Measurements from ENCODE around the gene STRIP1. TPM values are rescaled to one million over a fixed set of nuclear protein-coding genes. Genes with fewer than 3 reads are reported as not detected.

Gene STRIP1
- total RNA-seq, 1 donor from 2014 or later = 12.5 TPM

DNA sequence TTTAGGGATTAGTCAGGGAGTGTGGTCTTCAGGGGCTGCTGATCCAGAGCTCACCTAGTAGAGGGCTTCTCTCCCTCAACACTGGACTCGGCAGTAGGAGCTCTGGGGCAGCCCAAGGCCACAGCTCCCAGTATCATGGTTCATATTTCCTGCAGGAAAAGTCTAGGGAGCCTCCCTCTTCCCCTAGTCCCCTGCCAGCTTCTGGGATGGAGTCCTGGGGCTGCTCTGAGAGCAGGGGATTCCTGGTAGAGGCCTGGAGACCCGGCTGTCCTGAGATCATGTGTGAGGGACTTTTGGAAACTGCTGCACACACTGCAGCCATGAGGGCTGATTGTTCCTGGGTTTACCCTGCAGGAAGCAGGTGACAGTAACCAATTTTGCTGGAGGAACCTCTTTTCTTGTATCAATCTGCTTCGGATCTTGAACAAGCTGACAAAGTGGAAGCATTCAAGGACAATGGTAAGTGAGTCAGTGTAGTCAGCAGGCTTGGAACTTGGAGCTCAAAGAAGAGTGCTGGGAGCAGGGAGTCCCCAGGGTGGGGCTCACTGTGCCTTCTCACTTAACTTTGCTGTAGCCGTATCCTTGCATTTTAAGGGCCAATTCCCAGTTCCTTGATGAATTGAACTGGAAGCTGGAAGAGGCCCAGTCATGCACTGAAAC is 16.3 kb downstream of the STRIP1 start:
- no peak for ATAC-seq

GRCh38 chr1:110051262-110051648 is 16.8 kb downstream of the STRIP1 start:
- ATAC-seq = no peak
- DNase-seq (ENCODE audit: low spot score) = no peak

More for the DNA sequence above, 16.3 kb downstream of the STRIP1 start:
- no peak for DNase-seq (ENCODE audit: low spot score)

DNA sequence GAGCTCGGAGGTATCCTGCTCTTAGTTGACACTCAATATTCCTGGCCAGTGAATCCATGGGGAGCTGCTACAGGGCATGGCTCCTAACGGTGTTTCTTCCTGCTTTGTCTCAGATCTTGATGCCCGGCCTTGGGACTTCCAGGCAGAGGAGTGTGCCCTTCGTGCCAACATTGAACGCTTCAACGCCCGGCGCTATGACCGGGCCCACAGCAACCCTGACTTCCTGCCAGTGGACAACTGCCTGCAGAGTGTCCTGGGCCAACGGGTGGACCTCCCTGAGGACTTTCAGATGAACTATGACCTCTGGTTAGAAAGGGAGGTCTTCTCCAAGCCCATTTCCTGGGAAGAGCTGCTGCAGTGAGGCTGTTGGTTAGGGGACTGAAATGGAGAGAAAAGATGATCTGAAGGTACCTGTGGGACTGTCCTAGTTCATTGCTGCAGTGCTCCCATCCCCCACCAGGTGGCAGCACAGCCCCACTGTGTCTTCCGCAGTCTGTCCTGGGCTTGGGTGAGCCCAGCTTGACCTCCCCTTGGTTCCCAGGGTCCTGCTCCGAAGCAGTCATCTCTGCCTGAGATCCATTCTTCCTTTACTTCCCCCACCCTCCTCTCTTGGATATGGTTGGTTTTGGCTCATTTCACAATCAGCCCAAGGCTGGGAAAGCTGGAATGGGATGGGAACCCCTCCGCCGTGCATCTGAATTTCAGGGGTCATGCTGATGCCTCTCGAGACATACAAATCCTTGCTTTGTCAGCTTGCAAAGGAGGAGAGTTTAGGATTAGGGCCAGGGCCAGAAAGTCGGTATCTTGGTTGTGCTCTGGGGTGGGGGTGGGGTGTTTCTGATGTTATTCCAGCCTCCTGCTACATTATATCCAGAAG is 19.4 kb downstream of the STRIP1 start:
- peak; percentile 69 for DNase-seq (ENCODE audit: low spot score)
- ATAC-seq = peak; percentile 91

- DNase-seq (ENCODE audit: low spot score) = no peak
- no peak for ATAC-seq
Measured at GRCh38 chr1:110055493-110056284, 21.3 kb downstream of the STRIP1 start.

DNA sequence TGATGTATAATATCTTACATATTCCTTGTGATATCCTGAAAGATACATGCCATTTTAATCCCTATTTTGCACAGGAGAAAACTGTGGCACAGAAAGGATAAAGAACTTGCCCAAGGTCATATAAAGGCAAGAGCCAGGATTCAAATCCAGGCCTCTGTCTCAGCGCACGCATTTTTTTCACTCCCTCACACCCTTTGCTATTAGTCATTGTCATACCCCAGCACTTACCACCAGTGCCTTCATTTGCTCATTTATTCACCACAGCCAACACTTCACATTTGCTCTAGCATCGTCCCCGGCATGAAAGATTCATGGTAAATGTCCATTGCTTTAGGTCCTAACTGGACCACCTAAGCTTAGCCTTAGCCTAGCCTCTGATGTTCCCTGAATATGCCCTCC is 21.9 kb downstream of the STRIP1 start:
- ATAC-seq (no peak), DNase-seq (ENCODE audit: low spot score) (no peak)

DNA sequence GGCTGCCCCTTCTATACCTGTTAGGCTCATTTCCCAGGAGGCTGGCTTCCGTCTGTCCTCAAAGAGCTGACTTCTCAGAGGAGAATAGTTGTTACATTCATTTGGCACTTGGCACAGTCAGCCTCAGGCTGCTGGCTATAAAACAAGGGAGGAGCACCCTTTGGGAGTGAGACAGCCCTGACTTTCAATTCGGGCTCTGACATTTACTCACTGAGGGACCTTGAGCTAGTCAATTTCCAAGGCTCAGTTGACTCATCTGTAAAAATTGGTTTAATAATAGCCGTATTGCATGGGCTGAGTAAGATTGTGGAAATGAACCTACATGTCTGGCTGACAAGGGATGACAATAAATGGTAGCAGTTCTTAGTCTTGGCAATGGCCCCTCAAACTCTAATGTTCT is 22.4 kb downstream of the STRIP1 start:
- ATAC-seq (no peak), DNase-seq (ENCODE audit: low spot score) (no peak)

- DNase-seq (ENCODE audit: low spot score) = no peak
- ATAC-seq = no peak
Measured at GRCh38 chr1:110057963-110058518, 23.6 kb downstream of the STRIP1 start.

GRCh38 chr1:110058591-110058990 is 24.2 kb downstream of the STRIP1 start:
- ATAC-seq (no peak), DNase-seq (ENCODE audit: low spot score) (no peak)

DNA sequence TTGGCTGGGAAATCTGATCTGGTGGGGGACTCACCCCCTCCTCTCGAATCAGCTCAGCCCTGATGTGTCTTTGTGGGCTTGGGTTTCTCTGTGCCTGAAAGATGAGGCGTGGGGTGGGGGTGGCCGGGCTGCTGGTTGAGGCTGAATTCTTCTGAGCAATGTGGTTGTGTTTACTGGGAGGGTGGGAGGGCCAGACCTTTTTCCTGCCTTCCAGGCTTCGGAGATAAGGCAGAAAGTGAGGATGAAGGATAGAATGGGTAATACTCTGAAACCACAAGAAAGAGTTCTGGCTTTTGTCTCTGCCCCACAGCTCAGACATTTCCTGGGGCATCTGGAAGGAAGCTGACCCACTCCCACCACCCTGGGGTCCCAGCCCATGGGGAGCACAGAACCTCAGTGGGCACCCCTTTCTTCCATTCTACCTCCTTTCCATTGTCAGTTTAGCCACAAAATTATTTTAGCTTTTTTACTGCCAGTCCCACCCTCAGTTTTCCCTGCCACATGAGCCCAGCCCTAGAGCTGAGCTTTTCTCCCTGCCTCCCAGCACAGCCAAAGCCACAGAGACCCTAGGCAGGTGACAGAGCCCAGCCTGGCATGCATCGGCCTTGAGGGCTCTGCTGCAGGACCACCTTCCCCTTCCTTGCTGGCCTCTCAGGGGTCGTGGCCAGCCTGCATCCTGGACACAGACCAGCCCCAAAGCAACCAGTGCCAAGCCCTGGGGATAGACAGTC is 24.9 kb downstream of the STRIP1 start:
- ATAC-seq (no peak), DNase-seq (ENCODE audit: low spot score) (no peak)

DNA sequence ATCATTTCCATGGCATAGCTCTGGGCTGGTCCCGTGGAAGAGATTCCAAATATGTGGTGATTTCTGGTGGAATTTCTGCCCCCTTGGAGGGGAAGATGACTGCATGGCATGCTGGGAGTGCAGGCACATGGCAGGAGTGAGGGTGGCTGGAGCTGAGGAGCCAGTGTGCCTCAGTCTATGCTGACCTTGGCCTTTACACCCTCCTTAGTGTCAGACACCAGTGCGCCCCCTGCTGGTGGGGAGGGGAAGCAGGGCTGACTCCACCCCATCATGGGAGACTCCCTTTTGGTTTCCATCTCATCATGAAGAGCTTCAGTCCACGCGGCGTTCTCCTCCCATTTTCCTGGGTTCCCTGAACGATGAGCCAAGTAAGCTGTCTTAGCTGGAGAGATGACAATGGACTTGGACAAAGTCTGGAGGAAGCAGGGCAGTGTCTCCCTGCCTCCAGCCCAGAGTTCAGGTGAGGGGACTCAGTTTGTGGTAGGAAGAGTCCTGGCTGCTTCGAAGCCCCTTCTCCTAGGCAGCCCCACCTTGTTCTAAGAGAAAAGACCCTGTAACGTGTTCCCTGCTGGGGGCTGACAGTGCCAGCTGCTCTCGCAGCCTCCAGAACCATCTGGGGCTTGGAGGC is 25.7 kb downstream of the STRIP1 start:
- no peak for DNase-seq (ENCODE audit: low spot score)
- ATAC-seq = peak; percentile 63

- DNase-seq (ENCODE audit: low spot score) = no peak
- no peak for ATAC-seq
Measured at GRCh38 chr1:110060662-110061060, 26.2 kb downstream of the STRIP1 start.

DNA sequence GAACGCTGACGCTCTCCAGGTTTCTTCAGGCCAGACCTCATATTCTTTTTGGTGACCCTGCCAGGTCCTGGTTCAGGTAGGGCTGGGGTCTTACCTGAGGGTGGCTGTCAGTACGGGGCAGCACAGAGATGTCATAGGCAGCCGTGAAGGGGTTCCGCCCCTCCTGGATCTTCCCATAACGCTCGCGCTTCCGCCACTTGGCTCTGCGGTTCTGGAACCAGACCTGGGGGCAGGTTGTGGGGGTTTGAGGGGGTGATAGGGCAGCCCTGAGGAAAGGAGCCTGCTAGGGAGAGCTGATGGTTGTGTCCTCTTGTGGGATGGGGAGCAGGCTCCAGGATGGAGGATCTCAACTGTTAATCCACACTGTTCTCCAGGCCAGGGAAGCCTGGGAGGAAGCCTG is 26.9 kb downstream of the STRIP1 start:
- ATAC-seq (no peak), DNase-seq (ENCODE audit: low spot score) (no peak)

GRCh38 chr1:110062612-110063011 is 28.2 kb downstream of the STRIP1 start:
- no peak for DNase-seq (ENCODE audit: low spot score)

DNA sequence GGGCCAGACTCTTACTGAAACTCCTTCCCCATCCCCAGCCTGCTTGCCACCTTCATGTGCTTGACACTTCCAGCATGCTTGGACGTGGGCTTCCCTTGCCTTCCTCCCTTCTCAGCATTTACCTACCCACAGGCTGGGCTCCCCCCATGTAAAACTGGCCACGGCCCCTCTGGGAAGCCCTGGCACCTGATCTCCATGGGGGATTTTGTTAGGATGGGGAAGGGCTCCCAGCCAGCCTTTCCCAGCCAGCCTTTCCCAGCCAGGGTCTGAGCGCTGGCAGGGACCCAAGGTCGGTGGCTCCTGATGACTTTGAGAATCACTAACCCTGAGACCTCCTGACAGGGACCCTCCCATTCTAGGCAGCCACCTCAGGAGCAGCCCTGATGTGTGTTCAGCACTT is 29.4 kb downstream of the STRIP1 start:
- ATAC-seq (no peak), DNase-seq (ENCODE audit: low spot score) (no peak)

More at GRCh38 chr1:110062612-110063011, 28.2 kb downstream of the STRIP1 start:
- no peak for ATAC-seq

DNA sequence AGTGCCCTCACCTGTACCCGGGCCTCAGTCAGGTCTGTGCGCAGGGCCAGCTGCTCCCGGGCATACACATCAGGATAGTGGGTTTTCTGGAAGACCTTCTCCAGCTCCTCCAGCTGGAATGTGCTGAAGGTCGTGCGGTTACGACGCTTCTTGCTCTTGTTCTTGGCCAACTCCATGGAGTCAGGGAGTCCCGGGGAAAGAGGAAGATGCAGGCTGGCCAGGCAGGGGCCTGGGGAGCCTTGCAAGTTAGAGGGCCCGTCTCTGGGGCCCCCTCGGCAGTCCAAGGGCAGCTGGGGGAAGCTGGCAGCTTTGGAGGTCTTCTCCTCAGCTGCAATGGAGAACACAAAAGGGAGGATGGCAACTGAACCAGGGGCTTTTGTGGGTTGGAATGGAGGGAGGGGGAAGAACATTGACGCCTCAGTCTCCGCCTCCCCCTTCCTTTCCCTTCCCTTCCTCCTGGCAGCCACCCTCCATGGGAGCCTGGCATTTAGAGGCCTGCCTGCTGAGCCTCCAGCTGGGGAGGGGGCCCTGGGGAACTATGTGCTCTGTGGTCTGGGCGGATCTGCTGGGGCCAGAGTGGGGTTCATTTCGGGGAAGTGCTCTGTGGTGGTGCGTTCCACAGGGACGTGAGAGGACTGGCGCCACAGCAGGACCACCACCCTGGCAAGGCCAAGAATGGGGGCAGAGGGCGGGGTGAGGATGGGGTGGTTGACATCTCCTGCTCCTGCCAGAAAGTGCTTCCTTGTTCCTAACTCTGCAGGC is 30.3 kb downstream of the STRIP1 start:
- DNase-seq (ENCODE audit: low spot score) (no peak), ATAC-seq (no peak)

GRCh38 chr1:110065841-110066240 is 31.4 kb downstream of the STRIP1 start:
- no peak for DNase-seq (ENCODE audit: low spot score)
- no peak for ATAC-seq

DNA sequence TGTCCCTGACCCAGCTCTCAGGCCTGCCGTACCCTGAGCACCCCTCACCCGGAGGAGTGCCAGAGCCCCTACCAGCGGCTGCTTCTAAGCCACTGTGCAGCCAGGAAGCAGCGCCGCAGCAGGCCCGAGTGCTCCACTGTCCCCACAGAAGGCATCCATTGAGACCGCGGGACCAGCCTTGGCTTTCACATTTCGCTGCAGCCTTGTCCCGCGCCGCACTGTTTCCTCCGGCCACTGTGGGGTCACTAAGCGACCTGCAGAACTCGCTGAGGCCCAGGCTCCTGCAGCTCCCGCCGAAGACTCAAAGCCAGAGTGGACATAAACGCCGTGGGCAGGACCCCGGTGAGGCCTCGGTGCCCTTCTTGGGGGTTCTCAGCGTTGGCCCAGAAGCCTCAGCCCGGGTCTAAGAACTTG is 33.1 kb downstream of the STRIP1 start:
- ATAC-seq (no peak), DNase-seq (ENCODE audit: low spot score) (no peak)

DNA sequence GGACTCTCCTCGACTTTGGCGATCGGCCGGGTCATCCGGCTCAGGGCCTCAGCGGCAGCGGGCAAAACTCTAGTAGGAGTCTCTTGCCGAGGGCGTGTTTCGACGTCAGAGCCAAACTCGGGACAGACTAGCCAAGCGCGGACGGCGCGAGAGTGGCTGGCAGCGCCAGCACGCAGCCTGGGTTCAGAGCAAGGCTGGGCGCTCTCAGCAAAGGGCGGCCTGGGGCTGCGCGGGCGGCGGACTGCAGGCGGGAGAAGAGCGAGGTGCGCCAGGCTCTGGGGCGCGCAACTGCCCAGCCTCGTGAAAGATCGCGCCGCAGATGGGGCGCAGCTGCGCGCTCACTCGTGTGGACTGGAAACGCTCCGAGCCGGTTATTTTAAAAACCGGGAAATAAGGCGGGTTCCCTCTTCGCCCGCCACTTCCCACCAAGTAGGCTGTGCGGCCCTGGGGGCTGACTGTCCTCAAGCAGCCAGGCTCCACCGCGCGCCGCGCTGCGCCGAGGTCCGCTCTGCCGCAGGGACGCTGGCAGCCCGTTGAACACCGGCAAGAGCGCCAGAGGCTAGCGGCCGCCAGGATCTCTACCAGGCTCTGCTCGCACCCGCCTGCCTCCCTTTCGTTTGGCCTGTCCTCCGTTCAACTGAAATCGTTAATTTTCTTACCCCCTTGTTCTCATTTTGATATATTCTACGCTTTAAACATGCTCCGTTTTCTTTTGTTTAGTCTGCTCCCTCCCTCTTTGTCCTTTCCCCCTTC is 33.6 kb downstream of the STRIP1 start:
- no peak for ATAC-seq

More for the DNA sequence above, 33.6 kb downstream of the STRIP1 start:
- DNase-seq (ENCODE audit: low spot score) = no peak
